22Rv1 (cell line): Measurements from ENCODE around the gene CNGA4.

Source experiments
- ZFX ChIP-seq: fragments of 450-650 bp; IDR thresholded peaks from 2 replicates; pipeline ENCODE4 v1.6.1; 2017; ENCODE audit warnings: antibody characterized with exemption, borderline replicate concordance
- TF ChIP-seq, protein P1 (sequence below): fragments of 450-650 bp; IDR thresholded peaks from 2 replicates; pipeline ENCODE4 v1.5.1; 2017; ENCODE audit warnings: mild to moderate bottlenecking

DNA sequence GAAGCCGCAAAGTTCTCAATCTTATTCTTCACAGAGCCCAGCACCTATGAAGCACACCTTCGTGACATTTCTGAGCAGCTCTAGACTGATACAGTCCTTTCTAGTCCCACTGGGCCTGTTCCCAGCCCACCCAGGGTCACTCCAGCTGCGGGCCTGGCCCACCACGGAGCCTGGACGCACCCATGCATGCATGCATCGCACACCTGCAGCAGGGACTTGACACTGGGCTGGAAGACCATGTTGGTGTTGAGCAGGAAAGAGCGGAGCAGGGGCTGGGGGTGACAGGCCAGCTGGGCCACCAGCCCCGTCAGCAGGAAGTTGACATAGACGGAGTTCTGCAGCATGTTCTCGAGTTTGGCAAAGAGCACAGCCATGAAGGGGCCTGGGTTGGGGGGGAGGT, 24.4 kb upstream of the CNGA4 start:
- TF ChIP-seq, protein P1, sequence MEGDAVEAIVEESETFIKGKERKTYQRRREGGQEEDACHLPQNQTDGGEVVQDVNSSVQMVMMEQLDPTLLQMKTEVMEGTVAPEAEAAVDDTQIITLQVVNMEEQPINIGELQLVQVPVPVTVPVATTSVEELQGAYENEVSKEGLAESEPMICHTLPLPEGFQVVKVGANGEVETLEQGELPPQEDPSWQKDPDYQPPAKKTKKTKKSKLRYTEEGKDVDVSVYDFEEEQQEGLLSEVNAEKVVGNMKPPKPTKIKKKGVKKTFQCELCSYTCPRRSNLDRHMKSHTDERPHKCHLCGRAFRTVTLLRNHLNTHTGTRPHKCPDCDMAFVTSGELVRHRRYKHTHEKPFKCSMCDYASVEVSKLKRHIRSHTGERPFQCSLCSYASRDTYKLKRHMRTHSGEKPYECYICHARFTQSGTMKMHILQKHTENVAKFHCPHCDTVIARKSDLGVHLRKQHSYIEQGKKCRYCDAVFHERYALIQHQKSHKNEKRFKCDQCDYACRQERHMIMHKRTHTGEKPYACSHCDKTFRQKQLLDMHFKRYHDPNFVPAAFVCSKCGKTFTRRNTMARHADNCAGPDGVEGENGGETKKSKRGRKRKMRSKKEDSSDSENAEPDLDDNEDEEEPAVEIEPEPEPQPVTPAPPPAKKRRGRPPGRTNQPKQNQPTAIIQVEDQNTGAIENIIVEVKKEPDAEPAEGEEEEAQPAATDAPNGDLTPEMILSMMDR, result no peak
- TF ChIP-seq ZFX, result no peak
